ENCODE data around the gene PARP8.
"Not testable (repeated sequence)": the region's sequence is repeated elsewhere in the genome, so short reads cannot be mapped to it uniquely, and the experiment has no call there.

DNA sequence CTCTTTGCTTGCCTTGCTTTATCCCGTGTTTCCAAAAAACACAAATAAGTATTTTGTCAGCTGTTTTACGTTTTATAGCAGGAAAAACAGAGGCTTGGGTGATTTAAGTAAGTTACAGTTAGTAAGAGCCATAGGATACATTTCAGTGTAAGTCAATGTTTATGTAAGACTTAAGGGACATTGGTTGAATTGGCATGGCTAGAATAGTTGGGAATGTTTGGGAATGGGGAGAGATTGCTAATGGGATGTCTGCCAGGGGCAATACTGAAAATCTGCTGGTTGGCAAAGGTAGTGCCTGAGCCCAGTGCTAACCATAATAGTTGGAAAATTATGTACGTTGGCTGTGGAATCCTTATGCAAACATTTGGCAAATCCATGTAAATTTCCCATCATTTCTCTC is 7.0 kb downstream of the PARP8 start:
- not testable (repeated sequence) for TF ChIP-seq CTCF (IDR thresholded peaks at IDR 0.05 in 8 of 11, conservative IDR thresholded peaks at IDR 0.05 in 3 of 11); POLR2A (IDR thresholded peaks at IDR 0.05)

All from spleen (tissue), 7 donors.